Limb (tissue), 2 donors: ENCODE measurements around the gene ZNFX1.
"Not testable (repeated sequence)": the region's sequence is repeated elsewhere in the genome, so short reads cannot be mapped to it uniquely, and the experiment has no call there.

Source experiments
- DNase-seq, 2 donors: peaks; one replicate each; pipeline ENCODE4 v3.0.0-alpha.2; 2016; ENCODE audit errors: extremely low spot score in 2 of 2

The ZNFX1 gene

GRCh38 chr20:49278036-49278817 lies at the start of gene ZNFX1:
Gene ZNFX1, minus strand, starts transcription at chr20:49278057. Its CDS starts 2,218 bp downstream, at chr20:49275839.
- DNase-seq = peak; percentile 98 to 99

GRCh38 chr20:49326026-49326425 lies 48.2 kb upstream of the ZNFX1 start:
- DNase-seq = no peak

GRCh38 chr20:49324306-49324705 lies 46.4 kb upstream of the ZNFX1 start:
- no peak for DNase-seq

GRCh38 chr20:49323622-49324238 lies 45.9 kb upstream of the ZNFX1 start:
- peak in 1 of 2 donors; percentile 38 for DNase-seq

GRCh38 chr20:49320460-49320859 lies 42.6 kb upstream of the ZNFX1 start:
- peak in 1 of 2 donors; percentile 25 for DNase-seq

- DNase-seq = no peak
Measured at GRCh38 chr20:49319208-49319809, 41.5 kb upstream of the ZNFX1 start.

GRCh38 chr20:49318430-49319207 lies 40.8 kb upstream of the ZNFX1 start:
- peak in 1 of 2 donors; percentile 40 for DNase-seq

- DNase-seq = no peak
Measured at GRCh38 chr20:49318091-49318429, 40.2 kb upstream of the ZNFX1 start.

- DNase-seq = no peak
Measured at GRCh38 chr20:49316704-49317103, 38.8 kb upstream of the ZNFX1 start.

GRCh38 chr20:49315580-49315979 lies 37.7 kb upstream of the ZNFX1 start:
- DNase-seq = no peak

- not testable (repeated sequence) for DNase-seq
Measured at GRCh38 chr20:49314052-49314451, 36.2 kb upstream of the ZNFX1 start.

- DNase-seq = no peak
Measured at GRCh38 chr20:49313283-49313682, 35.4 kb upstream of the ZNFX1 start.

GRCh38 chr20:49312661-49313060 lies 34.8 kb upstream of the ZNFX1 start:
- no peak for DNase-seq

GRCh38 chr20:49310705-49311104 lies 32.8 kb upstream of the ZNFX1 start:
- no peak for DNase-seq

- DNase-seq = no peak
Measured at GRCh38 chr20:49308875-49309274, 31.0 kb upstream of the ZNFX1 start.

- DNase-seq = no peak
Measured at GRCh38 chr20:49306903-49307620, 29.2 kb upstream of the ZNFX1 start.

- DNase-seq = peak in 1 of 2 donors; percentile 70
Measured at GRCh38 chr20:49303065-49303552, 25.3 kb upstream of the ZNFX1 start.

- DNase-seq = no peak
Measured at GRCh38 chr20:49297605-49298530, 20.0 kb upstream of the ZNFX1 start.

- not testable (repeated sequence) for DNase-seq
Measured at GRCh38 chr20:49294002-49294654, 16.3 kb upstream of the ZNFX1 start.
